Measurements from ENCODE around the gene DPYSL4. TPM values are rescaled to one million over a fixed set of nuclear protein-coding genes. Genes with fewer than 3 reads are reported as not detected.

Gene DPYSL4
- total RNA-seq, 1 experiment from 2014 or later: 26.3 TPM

DNA sequence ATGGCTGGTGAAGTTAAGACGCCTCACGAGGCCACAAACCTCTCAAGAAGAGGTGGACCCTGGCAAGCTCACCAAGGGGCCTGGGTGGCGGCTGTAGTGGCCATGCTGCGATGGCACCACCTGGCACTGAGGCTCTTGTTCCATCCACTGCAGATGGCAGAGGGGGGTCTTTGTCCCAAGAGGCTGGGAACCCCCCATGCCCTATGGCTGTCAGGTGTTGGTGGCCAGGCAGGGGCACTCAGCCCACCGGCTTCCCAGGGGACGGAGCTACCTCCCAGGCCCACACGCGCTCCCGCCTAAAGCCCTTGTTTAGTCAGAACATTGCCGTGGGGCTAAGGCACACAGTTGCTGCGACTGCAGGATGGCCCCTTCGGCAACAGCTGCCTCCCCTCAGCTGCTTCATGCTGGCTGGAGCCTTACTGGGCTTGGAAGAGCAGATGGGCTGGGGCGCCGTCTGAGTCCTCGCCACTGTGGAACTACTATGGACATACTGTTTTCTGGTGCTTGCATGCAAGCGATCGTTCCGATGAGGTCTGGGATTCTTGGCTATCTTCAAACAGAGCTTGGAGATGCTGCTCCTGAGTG lies 46.8 kb downstream of the DPYSL4 start:
- H3K23ac ChIP-seq (ENCODE audit: insufficient read length, low read depth, low read length): no peak overlapping the region
- H3K4me1 ChIP-seq (ENCODE audit: insufficient read depth, low read length): no peaks in the 10 kb centered on the region
- no peak overlapping the region for H2BK120ac ChIP-seq (ENCODE audit: low read depth, low read length, poor library complexity, severe bottlenecking)
- H3K27ac Mint-ChIP-seq: no peak overlapping the region
- no peak overlapping the region for H3K27ac ChIP-seq (ENCODE audit: insufficient read length, low read depth, low read length)
- H4K91ac ChIP-seq (ENCODE audit: insufficient read length, low read depth, low read length): no peak overlapping the region
- no peaks in the 10 kb centered on the region for H3K23me2 ChIP-seq (ENCODE audit: insufficient read length, low read depth, low read length, poor library complexity, severe bottlenecking)
- no peaks in the 10 kb centered on the region for H3K27me3 ChIP-seq (ENCODE audit: insufficient read depth, low read length)
- no peaks in the 10 kb centered on the region for H3K79me1 ChIP-seq (ENCODE audit: insufficient read depth, low read depth, low read length, poor library complexity, severe bottlenecking)
- no peak overlapping the region for H4K8ac ChIP-seq (replicated peaks; ENCODE audit: insufficient read length, low read depth, low read length)
- H2BK15ac ChIP-seq (ENCODE audit: low read depth, low read length): no peak overlapping the region
- H3K14ac ChIP-seq (ENCODE audit: insufficient read depth, low read length): no peak overlapping the region
- H3T11ph ChIP-seq (ENCODE audit: low read length): no peak overlapping the region
- peaks cover 12 to 30% of the 10 kb centered on the region in 2 experiments for H3K4me1 Mint-ChIP-seq
- H3K79me2 ChIP-seq (ENCODE audit: insufficient read depth, low read length): no peaks in the 10 kb centered on the region
- WGBS (ENCODE audit: extremely low coverage, insufficient read length, low lambda C conversion rate): no CpG with 5 or more reads among the region's 18 CpGs
- no peak overlapping the region for H3K4me2 ChIP-seq (ENCODE audit: insufficient read depth, insufficient read length, low read length)
- no peaks in the 10 kb centered on the region for H3K9me3 Mint-ChIP-seq
- H3K27me3 Mint-ChIP-seq (ENCODE audit: low read depth): no peaks in the 10 kb centered on the region
- H2BK5ac ChIP-seq (ENCODE audit: insufficient read length, low read length): no peak overlapping the region
- no peak overlapping the region for H3K9ac ChIP-seq (ENCODE audit: extremely low read depth, insufficient read length, low read length)
- H2BK12ac ChIP-seq (ENCODE audit: insufficient read length, low read depth, low read length): no peak overlapping the region
- H2BK20ac ChIP-seq (ENCODE audit: low read depth, low read length, poor library complexity, severe bottlenecking): no peak overlapping the region
- H3K18ac ChIP-seq (ENCODE audit: insufficient read length, low read depth, low read length): no peak overlapping the region
- no peak for DNase-seq
- H4K5ac ChIP-seq (ENCODE audit: insufficient read length, low read depth, low read length): no peak overlapping the region
- no peaks in the 10 kb centered on the region; a peak in 1 of 7 replicates for H3K36me3 Mint-ChIP-seq (ENCODE audit: insufficient read depth in 1 of 3, low read depth in 3 of 3)
- no peak for TF ChIP-seq CTCF (conservative IDR thresholded peaks at IDR 0.05)
- H3K56ac ChIP-seq (ENCODE audit: insufficient read length, low read depth, low read length): no peak overlapping the region
- H2AFZ ChIP-seq (ENCODE audit: low read length): no peak overlapping the region
- H3K4ac ChIP-seq (ENCODE audit: low read depth, low read length): no peak overlapping the region
- no peak overlapping the region for H2AK5ac ChIP-seq (ENCODE audit: insufficient read length, low read length)
- H4K20me1 ChIP-seq (ENCODE audit: control insufficient read depth, insufficient read depth, insufficient read length): no peaks in the 10 kb centered on the region
- H3K9me3 ChIP-seq (ENCODE audit: control insufficient read depth, low read depth, low read length): no peaks in the 10 kb centered on the region
- no peak overlapping the region for H3K4me3 Mint-ChIP-seq

Measured in H9 (cell line).